CD8-positive, alpha-beta memory T cell (primary cell): ENCODE results near the gene ZFR. TPM values are rescaled to one million over a fixed set of nuclear protein-coding genes. Genes with fewer than 3 reads are reported as not detected.
"Not testable (repeated sequence)": the region's sequence is repeated elsewhere in the genome, so short reads cannot be mapped to it uniquely, and the experiment has no call there.

Experiments
- CTCF ChIA-PET: fragments of 350-600 bp; sonication (Branson Sonifier 250); formaldehyde crosslinking; loops from one replicate; lab custom pipeline; 2021; ENCODE audit warnings: antibody characterized with exemption; lab: Charles Lee
- POLR2A ChIA-PET: fragments of 350-600 bp; sonication (Branson Sonifier 250); formaldehyde crosslinking; loops from one replicate; lab custom pipeline; 2021; ENCODE audit warnings: antibody characterized with exemption; lab: Charles Lee
- DNase-seq, 5 donors: peaks; one replicate each; pipeline versions ENCODE4 v3.0.0 to v3.0.0-alpha.2; 2020 to 2022; ENCODE audit warnings: mixed read lengths in 1 of 5
- H3K27ac ChIP-seq: one replicate; pipeline ENCODE4 v1.7.0; 2013; ENCODE audit warnings: low read depth, mild to moderate bottlenecking, low read length, moderate library complexity
- H3K27me3 ChIP-seq: 2 replicates; pipeline ENCODE4 v1.7.0; 2013; ENCODE audit warnings: low read length, mild to moderate bottlenecking; ENCODE audit not compliant: insufficient read depth, poor library complexity, severe bottlenecking
- H3K36me3 ChIP-seq: 2 replicates; pipeline ENCODE4 v1.7.0; 2013; ENCODE audit warnings: mild to moderate bottlenecking, low read length, moderate library complexity; ENCODE audit not compliant: insufficient read depth
- H3K4me1 ChIP-seq: 2 replicates; pipeline ENCODE4 v1.7.0; 2013; ENCODE audit warnings: mild to moderate bottlenecking, low read length, moderate library complexity; ENCODE audit not compliant: insufficient read depth
- H3K4me3 ChIP-seq: 2 replicates; pipeline ENCODE4 v1.7.0; 2013; ENCODE audit warnings: mild to moderate bottlenecking, low read length
- H3K9me3 ChIP-seq: 2 replicates; pipeline ENCODE4 v1.7.0; 2013; ENCODE audit warnings: mild to moderate bottlenecking, low read length
- H3K27ac Mint-ChIP-seq, 8 donors: one replicate each; pipeline ENCODE4 v1.8.0; 2020 to 2021; ENCODE audit warnings: mixed read lengths in 8 of 8, mild to moderate bottlenecking in 6 of 8, inconsistent platforms in 3 of 8, moderate library complexity in 3 of 8
- H3K27me3 Mint-ChIP-seq, 2 donors: one replicate each; pipeline ENCODE4 v1.8.0; 2020 to 2021; ENCODE audit warnings: mixed read lengths in 2 of 2, mild to moderate bottlenecking in 1 of 2, moderate library complexity in 1 of 2
- H3K36me3 Mint-ChIP-seq, 3 donors: one replicate each; pipeline ENCODE4 v1.8.0; 2020 to 2021; ENCODE audit warnings: mixed read lengths in 3 of 3, inconsistent platforms in 1 of 3, mild to moderate bottlenecking in 1 of 3
- H3K4me1 Mint-ChIP-seq, 3 donors: one replicate each; pipeline ENCODE4 v1.8.0; 2020 to 2021; ENCODE audit warnings: mixed read lengths in 3 of 3, inconsistent platforms in 1 of 3, mild to moderate bottlenecking in 1 of 3
- H3K4me3 Mint-ChIP-seq, 7 donors: one replicate each; pipeline ENCODE4 v1.8.0; 2020 to 2021; ENCODE audit warnings: mixed read lengths in 7 of 7, mild to moderate bottlenecking in 6 of 7, moderate library complexity in 4 of 7, inconsistent platforms in 2 of 7
- H3K9me3 Mint-ChIP-seq, 5 donors: one replicate each; pipeline ENCODE4 v1.8.0; 2020 to 2022; ENCODE audit warnings: mixed read lengths in 5 of 5, mild to moderate bottlenecking in 3 of 5, moderate library complexity in 2 of 5, inconsistent platforms in 1 of 5
- polyA plus RNA-seq: library from polyadenylated mRNA; unstranded; fragments of 300-500 nt; fragmentation: Illumina TruSeq; gene quantifications from one replicate; pipeline ENCODE4 v1.2.3, GENCODE V29; 2021
- total RNA-seq, 2 experiments: library from RNA; stranded (reverse); gene quantifications; one replicate each; pipeline ENCODE4 v1.2.3, GENCODE V29; 2021

ZFR gene
- total and polyA plus RNA-seq, 3 experiments from 2014 or later = 83.4 to 88.3 (median 87.5) TPM

- H3K4me1 Mint-ChIP-seq = no peaks in the 10 kb centered on the region
- no peaks in the 10 kb centered on the region for H3K27me3 Mint-ChIP-seq
- no peaks in the 10 kb centered on the region for H3K36me3 Mint-ChIP-seq
- no peaks in the 10 kb centered on the region for H3K4me1 ChIP-seq
- CTCF ChIA-PET = interaction anchor here (1.3 kb wide), 1 partner anchor 129 kb away, joined by 4 read pairs; no protein-coding TSS in a partner anchor
- no peaks in the 10 kb centered on the region for H3K9me3 Mint-ChIP-seq
- H3K4me3 Mint-ChIP-seq = no peak overlapping the region
- no peaks in the 10 kb centered on the region for H3K27me3 ChIP-seq
- POLR2A ChIA-PET = no interaction called here
- H3K27ac Mint-ChIP-seq = peak overlapping the region in 1 of 8 donors; percentile 64
- no peaks in the 10 kb centered on the region for H3K9me3 ChIP-seq
- H3K4me3 ChIP-seq = no peak overlapping the region
- no peak overlapping the region for H3K27ac ChIP-seq
- H3K36me3 ChIP-seq = no peaks in the 10 kb centered on the region
- no peak for DNase-seq
Observed at GRCh38 chr5:32460702-32461101, 16.2 kb upstream of the ZFR start.

GRCh38 chr5:32458880-32459495, 14.4 kb upstream of the ZFR start:
- no peaks in the 10 kb centered on the region for H3K4me1 ChIP-seq
- H3K4me3 Mint-ChIP-seq = no peak overlapping the region
- no peak for DNase-seq
- no peaks in the 10 kb centered on the region for H3K27me3 ChIP-seq
- no peak overlapping the region for H3K4me3 ChIP-seq
- H3K27ac Mint-ChIP-seq = no peak overlapping the region
- ChIA-PET POLR2A (no interaction called here), CTCF (interaction anchor here (1.5 kb wide), 1 partner anchor 131 kb away, joined by 4 read pairs; no protein-coding TSS in a partner anchor)
- H3K4me1 Mint-ChIP-seq = no peaks in the 10 kb centered on the region
- no peaks in the 10 kb centered on the region for H3K36me3 ChIP-seq
- peaks cover 0 to 5% of the 10 kb centered on the region in 2 donors for H3K27me3 Mint-ChIP-seq
- H3K36me3 Mint-ChIP-seq = no peaks in the 10 kb centered on the region
- no peak overlapping the region for H3K27ac ChIP-seq
- H3K9me3 Mint-ChIP-seq = no peaks in the 10 kb centered on the region
- no peaks in the 10 kb centered on the region for H3K9me3 ChIP-seq

GRCh38 chr5:32455311-32455710, 10.8 kb upstream of the ZFR start:
- Mint-ChIP-seq H3K27me3 (peaks cover 2 to 12% of the 10 kb centered on the region in 2 donors), H3K4me1 (no peaks in the 10 kb centered on the region), H3K27ac (no peak overlapping the region), H3K4me3 (no peak overlapping the region), H3K9me3 (no peaks in the 10 kb centered on the region), H3K36me3 (no peaks in the 10 kb centered on the region)
- Histone ChIP-seq H3K9me3 (no peaks in the 10 kb centered on the region), H3K27me3 (no peaks in the 10 kb centered on the region), H3K27ac (no peak overlapping the region), H3K4me1 (no peaks in the 10 kb centered on the region), H3K4me3 (no peak overlapping the region), H3K36me3 (no peaks in the 10 kb centered on the region)
- ChIA-PET POLR2A (no interaction called here), CTCF (interaction anchor here (1.5 kb wide), 1 partner anchor 135 kb away, joined by 4 read pairs; no protein-coding TSS in a partner anchor)
- no peak for DNase-seq

- Mint-ChIP-seq H3K27ac (no peak overlapping the region), H3K9me3 (no peaks in the 10 kb centered on the region), H3K36me3 (no peaks in the 10 kb centered on the region), H3K4me1 (no peaks in the 10 kb centered on the region), H3K4me3 (no peak overlapping the region), H3K27me3 (peaks cover 3 to 16% of the 10 kb centered on the region in 2 donors)
- POLR2A ChIA-PET = no interaction called here
- Histone ChIP-seq H3K36me3 (no peaks in the 10 kb centered on the region), H3K9me3 (no peaks in the 10 kb centered on the region), H3K4me3 (no peak overlapping the region), H3K27me3 (no peaks in the 10 kb centered on the region), H3K4me1 (no peaks in the 10 kb centered on the region), H3K27ac (no peak overlapping the region)
- CTCF ChIA-PET = interaction anchor here (0.9 to 1.5 kb wide), 4 partner anchors 12 to 135 kb away, joined by 3 to 4 read pairs (median 3); no protein-coding TSS in a partner anchor
- DNase-seq = no peak
Observed at GRCh38 chr5:32454821-32455220, 10.3 kb upstream of the ZFR start.

- ChIA-PET POLR2A (no interaction called here), CTCF (interaction anchor here (1.2 to 1.5 kb wide), 3 partner anchors 12 to 136 kb away, joined by 3 to 4 read pairs (median 3); no protein-coding TSS in a partner anchor)
- no peak overlapping the region for H3K4me3 Mint-ChIP-seq
- Histone ChIP-seq H3K4me3 (no peak overlapping the region), H3K36me3 (no peaks in the 10 kb centered on the region), H3K4me1 (no peaks in the 10 kb centered on the region), H3K27ac (no peak overlapping the region), H3K27me3 (no peaks in the 10 kb centered on the region), H3K9me3 (no peaks in the 10 kb centered on the region)
- H3K4me1 Mint-ChIP-seq = no peaks in the 10 kb centered on the region
- no peak overlapping the region for H3K27ac Mint-ChIP-seq
- no peak for DNase-seq
- peaks cover 3 to 16% of the 10 kb centered on the region in 2 donors for H3K27me3 Mint-ChIP-seq
- H3K9me3 Mint-ChIP-seq = no peaks in the 10 kb centered on the region
- no peaks in the 10 kb centered on the region for H3K36me3 Mint-ChIP-seq
Observed at GRCh38 chr5:32453916-32454315, 9.4 kb upstream of the ZFR start.

GRCh38 chr5:32452316-32452715, 7.8 kb upstream of the ZFR start:
- H3K9me3 Mint-ChIP-seq, H3K27ac ChIP-seq, H3K36me3 ChIP-seq, CTCF ChIA-PET, DNase-seq, H3K36me3 Mint-ChIP-seq, H3K27me3 ChIP-seq, H3K4me3 Mint-ChIP-seq, POLR2A ChIA-PET, H3K9me3 ChIP-seq, H3K4me1 ChIP-seq, H3K27ac Mint-ChIP-seq, H3K4me1 Mint-ChIP-seq, H3K4me3 ChIP-seq: not testable (repeated sequence)
- peaks cover 3 to 16% of the 10 kb centered on the region in 2 donors for H3K27me3 Mint-ChIP-seq

GRCh38 chr5:32450952-32451351, 6.4 kb upstream of the ZFR start:
- no peak overlapping the region for H3K4me3 Mint-ChIP-seq
- H3K4me3 ChIP-seq = no peak overlapping the region
- no peak overlapping the region for H3K27ac Mint-ChIP-seq
- H3K36me3 Mint-ChIP-seq = no peaks in the 10 kb centered on the region
- no peaks in the 10 kb centered on the region for H3K4me1 ChIP-seq
- ChIA-PET CTCF (interaction anchor here (0.9 to 1.2 kb wide), 2 partner anchors 21 to 136 kb away, joined by 3 read pairs; no protein-coding TSS in a partner anchor), POLR2A (no interaction called here)
- no peaks in the 10 kb centered on the region for H3K9me3 Mint-ChIP-seq
- H3K36me3 ChIP-seq = no peaks in the 10 kb centered on the region
- H3K27me3 ChIP-seq = no peaks in the 10 kb centered on the region
- H3K4me1 Mint-ChIP-seq = no peaks in the 10 kb centered on the region
- peaks cover 3 to 16% of the 10 kb centered on the region in 2 donors for H3K27me3 Mint-ChIP-seq
- DNase-seq = no peak
- H3K9me3 ChIP-seq = no peaks in the 10 kb centered on the region
- no peak overlapping the region for H3K27ac ChIP-seq

- Histone ChIP-seq H3K27ac (no peak overlapping the region), H3K27me3 (no peaks in the 10 kb centered on the region), H3K36me3 (no peaks in the 10 kb centered on the region), H3K9me3 (no peaks in the 10 kb centered on the region), H3K4me3 (no peak overlapping the region), H3K4me1 (peaks cover 6% of the 10 kb centered on the region)
- Mint-ChIP-seq H3K4me1 (peaks cover 0 to 11% (median 7%) of the 10 kb centered on the region in 3 donors), H3K27ac (peak overlapping the region in 1 of 8 donors; percentile 79), H3K36me3 (peaks cover 0 to 2% (median 0%) of the 10 kb centered on the region in 3 donors), H3K4me3 (peak overlapping the region in 1 of 7 donors; percentile 77), H3K9me3 (peaks cover 0 to 2% (median 0%) of the 10 kb centered on the region in 5 donors), H3K27me3 (peaks cover 7 to 11% of the 10 kb centered on the region in 2 donors)
- ChIA-PET CTCF (no interaction called here), POLR2A (no interaction called here)
- DNase-seq = no peak
Observed at GRCh38 chr5:32449262-32449661, 4.7 kb upstream of the ZFR start.
